GM15510 (cell line): Measurements from ENCODE around the gene EFNA5.

Experiments
- POLR2A ChIP-seq: IDR thresholded peaks from 3 replicates; pipeline ENCODE4 v1.6.1; 2011; ENCODE audit warnings: borderline replicate concordance; ENCODE audit not compliant: insufficient read length; ENCODE audit errors: extremely low read depth

EFNA5 gene

DNA sequence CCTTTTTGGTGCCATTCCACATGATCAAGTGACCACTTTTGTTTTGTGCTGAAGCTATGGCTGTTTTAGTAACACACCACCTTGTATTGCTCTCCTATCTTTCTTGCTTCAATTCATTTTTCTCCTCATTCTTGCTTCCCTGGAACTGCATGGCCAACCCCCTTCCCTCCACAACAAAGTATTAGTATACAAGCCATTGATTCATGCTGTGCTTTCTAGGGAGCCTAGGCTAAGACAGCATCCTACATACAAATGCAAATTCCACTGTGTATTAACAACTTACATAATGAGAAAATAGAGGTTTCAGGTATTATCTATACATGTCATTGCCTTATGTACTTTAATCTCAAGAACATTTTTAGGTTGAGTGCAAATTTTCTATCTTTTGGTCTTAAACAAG lies 141.1 kb downstream of the EFNA5 start:
- no peak for TF ChIP-seq POLR2A

DNA sequence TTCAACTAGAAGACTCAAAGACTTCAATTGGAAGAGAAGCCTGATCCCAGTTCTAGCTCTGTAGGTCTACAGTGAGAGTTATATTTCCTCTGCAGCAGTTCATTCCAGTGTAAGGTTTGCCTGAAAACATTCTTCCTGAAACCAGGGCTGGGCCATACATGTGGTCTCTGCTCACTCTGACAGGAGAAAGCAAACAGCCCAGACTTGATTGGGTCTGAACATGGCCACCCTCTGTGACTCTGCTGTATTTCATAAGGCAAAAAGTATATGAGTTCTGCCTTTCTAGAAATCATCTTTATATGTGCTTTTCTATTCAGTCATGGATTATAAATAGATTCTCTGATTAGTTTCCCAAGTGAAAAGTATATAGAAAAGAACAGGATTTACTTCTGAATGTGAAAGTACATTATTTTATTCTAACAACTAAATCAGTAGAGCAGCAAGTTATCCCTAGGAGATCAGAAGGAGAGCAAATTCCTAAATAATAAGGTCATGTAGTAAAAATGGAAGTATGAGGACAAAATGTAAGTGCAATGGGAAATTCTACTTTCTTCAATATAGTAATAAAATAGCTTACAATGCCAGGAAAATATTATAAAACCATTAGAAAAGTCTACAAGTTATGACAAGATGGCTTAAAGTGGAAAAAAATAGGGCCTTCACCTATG lies 144.3 kb downstream of the EFNA5 start:
- no peak for TF ChIP-seq POLR2A

DNA sequence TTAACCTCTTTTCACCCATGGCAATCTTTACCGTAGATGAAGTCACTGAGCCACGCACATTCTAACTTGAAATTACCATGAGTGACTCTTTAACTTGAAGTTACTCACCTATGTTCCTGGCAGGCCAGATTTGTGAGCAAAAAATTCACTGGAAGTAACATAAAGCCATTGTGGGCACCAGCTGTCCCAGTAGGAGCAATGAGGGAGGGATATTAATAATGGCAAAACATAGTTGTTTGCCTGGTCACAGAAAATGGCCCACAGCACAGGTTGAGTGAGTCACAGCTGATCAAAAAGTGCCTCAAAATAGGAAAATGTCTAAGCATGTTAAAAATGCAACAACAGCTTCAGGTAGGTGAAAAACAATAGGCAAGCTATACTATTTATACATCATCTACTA lies 146.6 kb downstream of the EFNA5 start:
- TF ChIP-seq POLR2A, result no peak

DNA sequence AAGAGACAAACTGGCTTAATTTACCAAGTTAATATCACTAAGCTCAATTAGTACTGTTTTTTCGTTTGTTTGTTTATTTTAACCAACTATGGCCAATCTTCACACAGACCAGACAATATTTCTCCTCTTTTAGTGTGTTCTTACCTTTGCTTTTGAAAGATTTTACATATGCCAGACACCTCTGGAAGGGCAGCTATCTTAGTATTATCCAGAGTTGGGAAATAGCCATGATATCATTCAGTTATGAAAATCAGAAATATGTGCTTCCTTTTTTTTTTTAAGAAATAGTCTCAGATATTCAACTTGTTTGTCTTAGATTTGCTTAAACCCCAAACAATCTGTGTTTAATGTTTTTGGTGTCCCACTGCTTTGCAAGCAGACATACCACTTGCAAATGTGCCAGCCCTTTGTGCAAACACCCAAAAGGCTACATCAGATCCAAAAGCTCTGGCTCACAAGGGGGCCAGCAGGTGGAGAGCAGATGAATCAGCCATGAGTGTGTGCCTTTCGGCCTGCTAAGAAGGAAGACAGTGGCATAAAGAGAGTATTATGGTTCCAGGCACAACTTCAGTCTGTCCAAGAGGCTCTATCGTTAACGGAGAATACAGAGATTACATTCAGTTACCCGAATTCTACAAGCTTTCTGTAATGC lies 147.6 kb downstream of the EFNA5 start:
- no peak for TF ChIP-seq POLR2A

DNA sequence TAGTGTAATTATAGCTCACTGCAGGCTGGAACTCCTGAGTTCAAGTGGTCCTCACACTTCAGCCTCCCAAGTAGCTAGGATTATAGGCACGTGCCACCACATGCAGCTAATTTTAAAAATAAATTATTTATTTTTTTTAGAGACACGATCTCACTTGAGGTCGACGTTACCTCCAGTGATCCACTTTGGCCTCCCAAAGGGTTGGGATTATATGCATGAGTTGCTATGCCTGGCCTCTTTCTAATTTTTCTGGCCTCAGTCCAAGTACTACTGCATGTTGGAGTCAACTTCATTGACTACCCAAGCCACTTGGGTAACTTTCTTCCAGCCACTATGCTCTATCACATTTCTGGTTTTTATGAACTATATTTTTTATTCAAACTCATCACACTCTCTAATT lies 148.3 kb downstream of the EFNA5 start:
- no peak for TF ChIP-seq POLR2A

DNA sequence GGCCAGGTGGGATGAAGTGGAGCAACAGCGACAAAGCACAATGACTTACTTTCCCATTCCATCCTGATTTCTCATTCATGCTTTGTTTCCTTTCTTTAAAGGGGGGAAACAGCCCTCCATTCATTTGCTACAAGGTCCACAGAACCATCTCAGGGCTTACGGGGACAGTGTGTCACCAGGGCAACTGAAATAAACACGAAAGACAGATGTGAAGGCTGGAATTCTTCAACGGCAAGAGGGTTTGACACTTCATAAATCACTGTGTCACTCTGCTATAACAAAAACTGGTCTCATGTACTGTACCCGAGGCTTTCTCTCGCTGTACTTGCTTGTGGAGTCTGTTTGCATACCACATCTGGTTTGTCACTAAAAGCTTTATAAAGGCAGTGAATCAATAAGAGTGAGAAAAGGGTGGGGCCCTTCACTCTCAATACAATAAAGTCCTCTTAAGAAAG lies 150.8 kb downstream of the EFNA5 start:
- no peak for TF ChIP-seq POLR2A

DNA sequence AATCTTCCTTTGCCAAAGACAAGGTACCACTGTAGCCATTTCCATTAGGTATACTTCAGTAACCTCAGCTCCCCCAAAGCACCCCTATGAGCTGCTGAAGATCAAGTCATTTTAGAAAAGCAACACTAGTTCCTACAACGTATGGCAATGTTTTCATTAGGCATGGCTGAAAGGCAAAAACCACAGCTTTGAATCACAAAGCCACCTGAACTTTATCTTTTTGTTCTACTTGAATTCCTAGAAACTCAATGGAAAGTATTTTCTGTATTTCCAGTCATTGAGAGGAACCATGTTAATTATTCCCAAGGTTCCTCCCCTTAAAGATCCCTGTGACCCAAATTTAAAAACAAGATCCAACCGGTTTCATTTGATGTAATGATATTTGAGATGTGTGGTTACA lies 152.1 kb downstream of the EFNA5 start:
- no peak for TF ChIP-seq POLR2A

DNA sequence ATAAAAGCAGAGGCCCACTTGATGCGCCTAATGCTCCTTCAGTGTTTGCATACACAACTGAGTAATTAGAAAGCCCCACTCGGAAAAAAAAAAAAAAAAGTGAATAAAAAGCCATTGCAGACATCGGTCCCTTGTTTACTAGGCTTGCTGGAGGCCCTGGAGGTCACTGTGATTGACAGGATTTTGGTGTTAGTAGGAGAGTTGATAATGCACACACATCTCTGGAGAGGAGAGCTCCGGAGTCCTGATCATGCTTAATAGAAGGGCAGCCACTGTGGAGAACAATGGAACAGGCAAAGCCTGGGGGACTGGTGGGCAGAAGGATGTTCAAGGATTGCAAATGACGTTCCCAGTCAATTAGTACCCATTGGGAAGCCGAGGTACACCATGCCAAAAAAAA lies 152.5 kb downstream of the EFNA5 start:
- no peak for TF ChIP-seq POLR2A

DNA sequence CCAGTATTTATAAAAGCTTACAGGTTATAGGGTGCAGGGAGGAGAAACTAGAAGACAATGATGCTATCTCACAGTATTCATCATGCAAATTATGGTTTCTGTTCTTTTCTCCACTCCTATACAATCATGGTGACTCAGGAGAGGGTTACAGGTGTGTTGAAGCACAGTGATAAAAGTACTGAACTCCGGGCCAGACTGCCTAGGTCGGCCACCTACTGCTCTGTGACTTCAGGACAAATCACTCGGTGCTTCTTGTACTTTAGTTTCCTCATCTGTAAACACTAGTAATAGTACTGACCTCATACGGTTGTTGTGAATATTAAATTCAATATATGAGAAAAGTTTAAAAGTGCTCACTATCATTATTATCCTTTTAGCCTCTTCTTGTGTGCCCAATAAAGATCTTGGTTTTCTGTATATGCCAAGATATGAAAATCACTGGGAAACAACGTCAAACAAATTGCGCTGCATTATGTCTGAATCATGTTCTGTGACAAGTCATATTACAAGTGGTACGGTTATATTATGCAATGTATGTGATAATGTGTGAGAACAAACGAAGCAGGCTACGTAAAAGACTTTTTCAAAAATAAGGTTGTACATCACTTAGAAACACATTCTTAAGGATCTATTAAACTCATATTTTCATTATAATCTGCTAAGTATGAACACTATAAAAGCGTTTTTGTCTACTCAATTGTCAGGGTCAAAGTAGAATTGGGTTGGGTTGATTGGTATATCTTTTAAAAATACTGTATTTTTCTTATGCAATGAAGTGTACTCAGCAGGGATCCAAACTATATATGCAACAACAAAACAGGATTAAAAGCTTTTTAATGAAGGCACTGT lies 153.3 kb downstream of the EFNA5 start:
- TF ChIP-seq POLR2A, result no peak

DNA sequence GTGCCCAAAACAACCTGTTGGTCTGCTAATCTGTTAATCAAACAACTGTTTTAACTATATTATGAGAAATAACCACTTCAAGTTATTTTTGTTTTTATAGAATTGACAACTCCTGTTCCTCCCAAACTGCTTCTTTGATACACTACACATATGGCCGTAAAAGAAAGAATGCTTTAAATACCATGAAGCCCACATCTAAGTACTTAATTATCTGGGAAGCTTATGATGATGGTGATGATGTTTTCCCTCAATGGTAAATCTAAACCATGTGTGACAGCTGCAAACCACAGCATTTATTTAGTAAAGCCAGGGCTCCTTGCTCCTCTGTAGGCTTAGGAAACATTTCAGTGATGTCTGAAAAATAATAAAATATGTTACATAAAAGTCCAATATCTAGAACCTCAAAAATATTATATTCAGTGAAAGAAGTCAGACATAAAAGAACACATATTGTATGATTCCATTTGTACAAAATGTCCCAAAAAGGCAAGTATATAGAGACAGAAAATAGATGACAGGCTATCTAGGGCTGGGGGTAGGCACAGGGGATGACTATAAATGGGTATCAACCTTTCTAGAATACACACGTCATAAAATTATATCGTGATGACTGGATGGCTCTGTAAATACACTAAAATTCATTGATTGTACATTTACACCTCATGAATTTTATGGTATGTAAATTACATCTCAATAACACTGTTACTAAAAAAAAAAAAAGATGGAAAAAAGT lies 154.1 kb downstream of the EFNA5 start:
- no peak for TF ChIP-seq POLR2A

DNA sequence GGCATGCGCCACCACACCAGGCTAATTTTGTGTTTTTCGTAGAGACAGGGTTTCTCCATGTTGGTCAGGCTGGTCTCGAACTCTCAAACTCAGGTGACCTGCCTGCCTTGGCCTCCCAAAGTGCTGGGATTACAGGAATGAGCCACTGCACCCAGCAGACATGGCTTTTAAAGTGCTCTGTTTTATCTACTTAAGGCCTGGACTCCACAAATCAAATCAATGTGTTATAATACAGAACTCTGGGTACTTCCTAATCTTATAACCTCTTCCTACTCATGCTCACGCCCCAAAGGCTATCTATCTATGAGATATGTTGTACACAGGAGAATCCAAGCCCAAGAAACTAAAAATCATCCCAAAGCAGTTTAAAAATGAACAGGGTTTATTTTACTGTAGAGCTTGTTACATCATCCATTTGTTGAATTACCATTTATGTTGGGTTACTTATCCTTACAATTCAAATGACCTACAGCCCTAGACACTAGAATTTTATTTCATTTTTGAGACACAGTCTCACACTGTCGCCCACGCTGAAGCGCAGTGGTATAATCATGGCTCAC lies 155.1 kb downstream of the EFNA5 start:
- TF ChIP-seq POLR2A, result no peak

DNA sequence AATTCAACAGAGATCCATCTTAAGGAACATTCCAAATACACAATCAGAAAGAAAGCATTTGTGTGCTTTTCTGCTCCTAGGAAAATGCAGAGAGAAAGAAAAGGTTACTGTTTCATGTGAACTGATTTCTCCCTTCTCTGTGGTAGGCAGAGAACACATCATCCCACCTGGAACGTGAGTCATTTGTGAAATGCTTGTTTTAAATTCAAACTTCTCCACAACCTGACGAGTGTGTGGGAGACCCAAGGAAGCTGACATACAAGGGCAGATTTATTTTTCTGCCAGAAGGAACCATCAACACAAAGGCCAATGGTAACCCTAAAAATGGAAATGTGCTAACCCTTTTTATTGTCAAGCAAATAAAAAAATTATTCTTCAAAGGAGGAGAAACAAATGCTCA lies 156.4 kb downstream of the EFNA5 start:
- no peak for TF ChIP-seq POLR2A

DNA sequence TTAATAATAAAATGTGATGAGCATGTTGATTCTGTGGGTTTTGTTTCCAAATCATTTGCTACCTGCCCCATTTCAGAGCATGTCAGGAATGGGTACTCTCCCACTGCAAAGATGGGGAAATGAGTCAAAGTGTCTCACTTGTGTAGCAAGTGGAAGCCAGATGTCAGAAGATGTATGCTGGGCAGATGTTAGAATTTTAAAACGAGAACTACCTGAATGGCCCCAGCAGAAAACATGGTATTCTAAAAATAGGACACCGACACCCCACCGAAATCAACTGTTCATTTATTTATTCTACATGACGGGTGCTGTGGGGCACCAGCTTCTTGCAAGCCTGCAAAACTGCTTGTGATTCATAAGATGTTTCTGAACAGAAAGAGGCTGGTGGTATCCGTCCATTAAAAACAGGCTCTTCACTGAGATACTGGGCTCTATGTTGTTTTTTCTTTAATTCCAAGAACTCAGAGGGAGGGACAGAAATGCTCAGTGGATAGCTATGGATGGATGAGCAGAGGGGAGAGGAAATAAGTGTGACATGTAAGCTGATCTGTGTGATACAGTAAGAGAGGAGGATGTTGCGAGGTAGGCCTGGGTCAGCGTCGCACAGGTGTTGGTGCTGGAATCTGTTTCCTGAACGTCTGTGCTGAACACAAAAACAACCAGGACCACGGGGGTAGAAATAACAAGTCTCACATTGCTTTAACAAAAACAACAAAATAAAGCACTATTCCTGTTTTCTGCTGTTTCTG lies 157.2 kb downstream of the EFNA5 start:
- no peak for TF ChIP-seq POLR2A

DNA sequence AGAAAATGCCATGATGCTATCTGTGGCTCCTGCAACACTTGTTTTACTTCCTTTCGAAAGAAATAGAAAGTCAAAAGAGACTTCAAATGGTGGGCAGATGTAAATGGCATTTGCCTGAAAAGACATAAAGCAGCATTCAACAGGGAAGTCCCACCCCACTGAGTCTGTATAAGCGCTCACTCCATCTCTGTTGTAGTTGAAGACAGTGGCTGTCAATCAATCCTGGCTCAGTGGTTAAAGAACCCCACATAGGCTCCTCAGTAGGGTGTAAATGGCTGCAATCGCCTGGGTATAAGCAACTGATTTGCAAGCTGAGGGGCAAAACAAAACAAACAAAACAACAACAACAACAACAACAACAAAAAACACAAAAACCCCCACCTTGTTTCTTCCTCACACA lies 158.7 kb downstream of the EFNA5 start:
- no peak for TF ChIP-seq POLR2A
